ENCODE results near the gene SP110. TPM values are rescaled to one million over a fixed set of nuclear protein-coding genes. Genes with fewer than 3 reads are reported as not detected.

SP110 gene
- total RNA-seq, 1 experiment from 2014 or later = 56.7 TPM

DNA sequence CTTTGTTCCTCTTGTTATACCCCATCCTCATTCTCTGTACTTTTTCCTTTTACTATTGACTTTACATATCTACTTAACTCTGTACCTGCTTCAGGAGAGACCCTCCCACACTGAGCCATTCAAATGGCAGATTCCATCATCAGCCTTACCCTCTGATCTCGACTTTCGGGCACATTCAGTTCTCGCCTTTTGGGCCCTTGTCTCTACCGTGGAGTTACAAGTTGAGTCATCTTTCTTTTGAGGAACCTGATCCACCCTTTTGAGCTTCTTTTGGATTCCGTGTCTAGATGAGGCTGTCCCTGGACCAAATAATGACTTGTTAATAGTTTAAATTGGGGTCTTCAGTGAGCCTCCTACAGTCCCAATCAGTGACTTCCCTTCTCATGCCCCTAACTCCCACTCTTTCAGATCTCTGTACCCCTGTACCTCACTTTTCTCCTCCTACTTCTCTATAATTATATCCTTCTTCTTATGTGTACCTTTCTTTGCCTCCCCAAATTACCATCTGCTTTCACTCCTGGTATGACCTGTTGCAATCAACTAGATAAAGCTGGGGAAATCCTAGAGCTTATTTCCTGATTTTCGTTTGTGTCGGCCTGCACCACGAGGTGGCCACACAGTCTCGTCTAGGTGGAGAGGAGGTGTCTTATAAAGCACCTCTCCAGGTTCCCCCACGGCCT lies 17.2 kb downstream of the SP110 start:
- peaks cover 2% of the 10 kb centered on the region for H3K9me3 Mint-ChIP-seq (ENCODE audit: low read depth, unreplicated experiment)
- peaks cover 10% of the 10 kb centered on the region for H3K36me3 Mint-ChIP-seq (ENCODE audit: insufficient read depth, unreplicated experiment)
- H3K27ac Mint-ChIP-seq (ENCODE audit: unreplicated experiment) = no peak overlapping the region
- H3K27me3 Mint-ChIP-seq (ENCODE audit: unreplicated experiment) = no peaks in the 10 kb centered on the region
- no TSS peak for BruUV-seq (replicated peaks)
- H3K4me3 Mint-ChIP-seq (ENCODE audit: low read depth, unreplicated experiment) = no peak overlapping the region
- DNase-seq = no peak
- intact Hi-C loops (cut with micrococcal nuclease; ENCODE audit: unreplicated experiment) = no loop called here
- CTCF ChIA-PET = no interaction called here
- TF ChIP-seq, protein P1, sequence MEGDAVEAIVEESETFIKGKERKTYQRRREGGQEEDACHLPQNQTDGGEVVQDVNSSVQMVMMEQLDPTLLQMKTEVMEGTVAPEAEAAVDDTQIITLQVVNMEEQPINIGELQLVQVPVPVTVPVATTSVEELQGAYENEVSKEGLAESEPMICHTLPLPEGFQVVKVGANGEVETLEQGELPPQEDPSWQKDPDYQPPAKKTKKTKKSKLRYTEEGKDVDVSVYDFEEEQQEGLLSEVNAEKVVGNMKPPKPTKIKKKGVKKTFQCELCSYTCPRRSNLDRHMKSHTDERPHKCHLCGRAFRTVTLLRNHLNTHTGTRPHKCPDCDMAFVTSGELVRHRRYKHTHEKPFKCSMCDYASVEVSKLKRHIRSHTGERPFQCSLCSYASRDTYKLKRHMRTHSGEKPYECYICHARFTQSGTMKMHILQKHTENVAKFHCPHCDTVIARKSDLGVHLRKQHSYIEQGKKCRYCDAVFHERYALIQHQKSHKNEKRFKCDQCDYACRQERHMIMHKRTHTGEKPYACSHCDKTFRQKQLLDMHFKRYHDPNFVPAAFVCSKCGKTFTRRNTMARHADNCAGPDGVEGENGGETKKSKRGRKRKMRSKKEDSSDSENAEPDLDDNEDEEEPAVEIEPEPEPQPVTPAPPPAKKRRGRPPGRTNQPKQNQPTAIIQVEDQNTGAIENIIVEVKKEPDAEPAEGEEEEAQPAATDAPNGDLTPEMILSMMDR (IDR thresholded peaks at IDR 0.05; ENCODE audit: unreplicated experiment) = no peak
- peaks cover 17% of the 10 kb centered on the region for H3K4me1 Mint-ChIP-seq (ENCODE audit: low read depth, unreplicated experiment)

DNA sequence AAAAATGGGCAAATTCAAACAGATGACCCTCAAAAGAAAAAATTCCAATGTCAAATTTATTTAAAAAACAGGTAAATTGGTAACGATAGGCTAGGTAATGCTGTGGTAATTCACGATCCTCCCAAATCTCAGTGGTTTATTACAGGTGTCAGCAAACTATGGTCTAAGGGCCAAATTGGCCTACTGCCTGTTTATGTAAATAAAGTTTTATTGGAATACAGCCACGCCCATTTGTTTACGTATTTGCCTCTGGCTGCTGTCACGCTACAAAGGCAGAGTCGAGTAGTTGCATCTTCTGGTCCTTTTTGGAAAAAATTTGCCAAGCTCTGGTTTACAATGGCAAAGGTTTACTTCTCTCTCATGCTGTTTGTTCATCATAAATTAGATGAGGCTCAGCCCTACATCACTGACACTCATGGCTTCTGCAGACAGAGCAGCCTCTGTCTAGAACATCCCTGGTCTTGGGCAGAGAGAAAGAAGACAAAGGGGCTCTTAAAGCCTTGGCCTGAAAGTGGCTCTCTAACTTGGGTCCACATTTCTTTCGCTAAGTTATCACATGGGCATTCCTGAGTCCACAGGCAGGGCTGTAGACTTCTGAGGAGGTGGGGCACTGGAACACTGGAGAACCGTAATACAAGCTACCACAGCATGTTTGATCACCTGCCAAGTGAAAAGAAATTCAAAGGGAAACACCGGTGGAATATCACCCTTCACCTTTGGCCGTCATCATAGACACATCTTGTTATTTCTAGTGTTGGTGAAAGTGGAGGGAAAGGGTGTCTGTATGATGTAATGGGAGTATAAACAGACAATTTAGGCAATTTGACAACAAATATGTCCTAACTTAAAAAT lies 34.8 kb downstream of the SP110 start:
- no peaks in the 10 kb centered on the region for H3K27me3 Mint-ChIP-seq (ENCODE audit: unreplicated experiment)
- TF ChIP-seq, protein P1 (IDR thresholded peaks at IDR 0.05; ENCODE audit: unreplicated experiment) = no peak
- CTCF ChIA-PET = no interaction called here
- no peaks in the 10 kb centered on the region for H3K4me1 Mint-ChIP-seq (ENCODE audit: low read depth, unreplicated experiment)
- peaks cover 6% of the 10 kb centered on the region for H3K36me3 Mint-ChIP-seq (ENCODE audit: insufficient read depth, unreplicated experiment)
- no peak overlapping the region for H3K27ac Mint-ChIP-seq (ENCODE audit: unreplicated experiment)
- peaks cover 6% of the 10 kb centered on the region for H3K9me3 Mint-ChIP-seq (ENCODE audit: low read depth, unreplicated experiment)
- no peak overlapping the region for H3K4me3 Mint-ChIP-seq (ENCODE audit: low read depth, unreplicated experiment)
- DNase-seq = no peak
- BruUV-seq (replicated peaks) = no TSS peak
- intact Hi-C loops (cut with micrococcal nuclease; ENCODE audit: unreplicated experiment) = no loop called here

DNA sequence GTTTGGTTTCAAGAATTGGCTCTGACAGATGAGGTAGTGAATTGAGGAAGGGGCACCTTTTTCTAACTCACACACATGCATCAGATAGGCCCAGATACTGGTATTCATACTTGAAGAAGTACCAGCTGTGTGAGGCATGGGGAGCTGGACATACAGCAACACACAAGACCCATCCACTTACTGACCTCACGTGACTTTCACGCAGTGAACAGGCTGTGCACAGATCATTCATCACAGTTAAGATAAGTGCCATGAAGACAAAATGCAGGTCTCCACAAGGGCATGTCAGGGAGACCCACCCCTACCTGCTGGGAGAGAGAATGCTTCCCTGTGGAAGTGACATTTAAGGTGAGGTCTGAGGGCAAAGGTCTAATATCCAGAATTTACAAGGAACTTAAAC lies 38.6 kb downstream of the SP110 start:
- H3K36me3 Mint-ChIP-seq (ENCODE audit: insufficient read depth, unreplicated experiment) = peaks cover 9% of the 10 kb centered on the region
- H3K27ac Mint-ChIP-seq (ENCODE audit: unreplicated experiment) = no peak overlapping the region
- intact Hi-C loops (cut with micrococcal nuclease; ENCODE audit: unreplicated experiment) = no loop called here
- H3K4me1 Mint-ChIP-seq (ENCODE audit: low read depth, unreplicated experiment) = no peaks in the 10 kb centered on the region
- H3K4me3 Mint-ChIP-seq (ENCODE audit: low read depth, unreplicated experiment) = no peak overlapping the region
- TF ChIP-seq, protein P1 (IDR thresholded peaks at IDR 0.05; ENCODE audit: unreplicated experiment) = no peak
- peaks cover 2% of the 10 kb centered on the region for H3K9me3 Mint-ChIP-seq (ENCODE audit: low read depth, unreplicated experiment)
- DNase-seq = no peak
- no peaks in the 10 kb centered on the region for H3K27me3 Mint-ChIP-seq (ENCODE audit: unreplicated experiment)
- CTCF ChIA-PET = no interaction called here
- no TSS peak for BruUV-seq (replicated peaks)

DNA sequence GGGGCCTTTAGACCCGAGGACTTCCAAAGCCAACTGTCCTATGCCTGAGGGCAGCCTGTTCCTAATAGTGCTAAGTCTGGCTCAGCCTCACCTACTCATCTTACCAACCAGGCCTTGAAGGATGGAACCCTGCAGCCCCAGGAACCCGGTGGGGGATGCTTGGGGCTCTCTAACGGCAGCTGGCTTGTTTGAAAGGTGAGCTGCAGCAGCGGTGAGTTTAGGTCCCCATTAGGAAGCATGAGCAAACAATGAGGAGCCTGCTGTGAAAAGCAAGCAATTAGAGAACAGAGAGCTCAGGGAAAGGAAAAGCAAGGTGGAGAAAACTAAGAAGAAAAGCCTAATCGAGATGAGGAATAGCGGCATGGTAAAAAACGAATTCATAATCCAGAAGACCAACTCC lies 39.9 kb downstream of the SP110 start:
- TF ChIP-seq, protein P1 (IDR thresholded peaks at IDR 0.05; ENCODE audit: unreplicated experiment) = no peak

More for the DNA sequence above, 39.9 kb downstream of the SP110 start:
- no peaks in the 10 kb centered on the region for H3K4me1 Mint-ChIP-seq (ENCODE audit: low read depth, unreplicated experiment)
- intact Hi-C loops (cut with micrococcal nuclease; ENCODE audit: unreplicated experiment) = no loop called here
- H3K4me3 Mint-ChIP-seq (ENCODE audit: low read depth, unreplicated experiment) = no peak overlapping the region
- DNase-seq = no peak
- CTCF ChIA-PET = interaction anchor here (0.6 kb wide), 1 partner anchor 113 kb away, joined by 13 read pairs; no protein-coding TSS in a partner anchor
- H3K27me3 Mint-ChIP-seq (ENCODE audit: unreplicated experiment) = no peaks in the 10 kb centered on the region
- peaks cover 9% of the 10 kb centered on the region for H3K36me3 Mint-ChIP-seq (ENCODE audit: insufficient read depth, unreplicated experiment)
- H3K27ac Mint-ChIP-seq (ENCODE audit: unreplicated experiment) = no peak overlapping the region
- no TSS peak for BruUV-seq (replicated peaks)
- H3K9me3 Mint-ChIP-seq (ENCODE audit: low read depth, unreplicated experiment) = peaks cover 2% of the 10 kb centered on the region

Data from Calu3 (cell line).